Activated B cell treated with CpG ODN at 0.5 μM for 24 hours (primary cell): ENCODE data around the gene WFS1. TPM values are rescaled to one million over a fixed set of nuclear protein-coding genes. Genes with fewer than 3 reads are reported as not detected.

ENCODE experiments used
- ATAC-seq: fragments of 200-7000 bp; cut with Tn5 transposase; one replicate; pipeline ENCODE4 v1.10.0; 2021; ENCODE audit warnings: low read depth, mild to moderate bottlenecking, moderate library complexity
- CTCF ChIA-PET: fragments of 350-600 bp; sonication (Branson Sonifier 250); formaldehyde crosslinking; loops from one replicate; lab custom pipeline; 2021; ENCODE audit warnings: antibody characterized with exemption; lab: Charles Lee
- POLR2A ChIA-PET: fragments of 350-600 bp; sonication (Branson Sonifier 250); formaldehyde crosslinking; loops from one replicate; lab custom pipeline; 2021; ENCODE audit warnings: antibody characterized with exemption; lab: Charles Lee
- DNase-seq: peaks from one replicate; pipeline ENCODE4 v3.0.0; 2022
- H3K27ac Mint-ChIP-seq: one replicate; pipeline ENCODE4 v1.8.0; 2020; ENCODE audit warnings: mixed read lengths
- H3K27me3 Mint-ChIP-seq: one replicate; pipeline ENCODE4 v1.8.0; 2021; ENCODE audit warnings: mixed read lengths
- H3K36me3 Mint-ChIP-seq: one replicate; pipeline ENCODE4 v1.8.0; 2021; ENCODE audit warnings: low read depth, mixed read lengths
- H3K4me1 Mint-ChIP-seq: one replicate; pipeline ENCODE4 v1.8.0; 2021; ENCODE audit warnings: mixed read lengths
- H3K4me3 Mint-ChIP-seq: one replicate; pipeline ENCODE4 v1.8.0; 2020; ENCODE audit warnings: mild to moderate bottlenecking, mixed read lengths
- H3K9me3 Mint-ChIP-seq: one replicate; pipeline ENCODE4 v1.8.0; 2020; ENCODE audit warnings: mixed read lengths
- CTCF ChIP-seq: fragments of 200-600 bp; IDR thresholded peaks from one replicate; pipeline ENCODE4 v1.8.0; 2022; ENCODE audit warnings: antibody characterized with exemption, mild to moderate bottlenecking
- intact Hi-C: fragments of 100-400 bp; cut with micrococcal nuclease; formaldehyde crosslinking; loops from one replicate; pipeline ENCODE4 v1.15.1; 2024
- total RNA-seq: library from RNA; stranded (reverse); gene quantifications from 2 replicates; pipeline ENCODE4 v1.2.3, GENCODE V29; 2022

The WFS1 gene
- total RNA-seq, 1 donor from 2014 or later = 2.4 TPM

- intact Hi-C loops = no loop called here
- H3K4me1 Mint-ChIP-seq = no peaks in the 10 kb centered on the region
Observed at GRCh38 chr4:6229095-6229494, 40.6 kb upstream of the WFS1 start.

GRCh38 chr4:6229671-6230501 lies 39.8 kb upstream of the WFS1 start:
- Mint-ChIP-seq H3K9me3 (no peaks in the 10 kb centered on the region), H3K36me3 (no peaks in the 10 kb centered on the region), H3K4me1 (no peaks in the 10 kb centered on the region), H3K27me3 (peaks cover 14% of the 10 kb centered on the region), H3K4me3 (no peak overlapping the region), H3K27ac (no peak overlapping the region)
- DNase-seq = no peak
- TF ChIP-seq CTCF = no peak
- ChIA-PET CTCF (no interaction called here), POLR2A (no interaction called here)
- intact Hi-C loops = no loop called here
- ATAC-seq = no peak

More at GRCh38 chr4:6229095-6229494, 40.6 kb upstream of the WFS1 start:
- Mint-ChIP-seq H3K9me3 (no peaks in the 10 kb centered on the region), H3K36me3 (no peaks in the 10 kb centered on the region), H3K27me3 (peaks cover 18% of the 10 kb centered on the region), H3K27ac (no peak overlapping the region), H3K4me3 (no peak overlapping the region)
- no peak for ATAC-seq
- no peak for TF ChIP-seq CTCF
- ChIA-PET POLR2A (no interaction called here), CTCF (no interaction called here)
- no peak for DNase-seq

- TF ChIP-seq CTCF = no peak
- H3K4me1 Mint-ChIP-seq = no peaks in the 10 kb centered on the region
- CTCF ChIA-PET = no interaction called here
- DNase-seq = no peak
- H3K9me3 Mint-ChIP-seq = no peaks in the 10 kb centered on the region
- no peak overlapping the region for H3K4me3 Mint-ChIP-seq
- H3K36me3 Mint-ChIP-seq = no peaks in the 10 kb centered on the region
- peaks cover 14% of the 10 kb centered on the region for H3K27me3 Mint-ChIP-seq
- intact Hi-C loops = no loop called here
- H3K27ac Mint-ChIP-seq = no peak overlapping the region
- no peak for ATAC-seq
- POLR2A ChIA-PET = no interaction called here
Observed at GRCh38 chr4:6230502-6230785, 39.2 kb upstream of the WFS1 start.

- ChIA-PET POLR2A (no interaction called here), CTCF (no interaction called here)
- H3K4me3 Mint-ChIP-seq = no peak overlapping the region
- no peak for TF ChIP-seq CTCF
- H3K4me1 Mint-ChIP-seq = no peaks in the 10 kb centered on the region
- intact Hi-C loops = no loop called here
- H3K36me3 Mint-ChIP-seq = no peaks in the 10 kb centered on the region
- H3K27ac Mint-ChIP-seq = no peak overlapping the region
- peaks cover 9% of the 10 kb centered on the region for H3K27me3 Mint-ChIP-seq
- no peak for DNase-seq
- ATAC-seq = no peak
- H3K9me3 Mint-ChIP-seq = no peaks in the 10 kb centered on the region
Observed at GRCh38 chr4:6230827-6231662, 38.6 kb upstream of the WFS1 start.

GRCh38 chr4:6231663-6232165 lies 37.9 kb upstream of the WFS1 start:
- no peak overlapping the region for H3K27ac Mint-ChIP-seq
- ATAC-seq = no peak
- CTCF ChIA-PET = no interaction called here
- H3K4me1 Mint-ChIP-seq = no peaks in the 10 kb centered on the region
- no peaks in the 10 kb centered on the region for H3K9me3 Mint-ChIP-seq
- no peak overlapping the region for H3K4me3 Mint-ChIP-seq
- H3K36me3 Mint-ChIP-seq = no peaks in the 10 kb centered on the region
- no peak for DNase-seq
- intact Hi-C loops = no loop called here
- POLR2A ChIA-PET = no interaction called here
- no peak for TF ChIP-seq CTCF
- peaks cover 6% of the 10 kb centered on the region for H3K27me3 Mint-ChIP-seq
